SU-DHL-6 (cell line): ENCODE measurements around the gene RTF2.

ENCODE experiments used
- EZH2phosphoT487 ChIP-seq: fragments of 200-600 bp; sonication (generic), shearing (Covaris generic); conservative IDR thresholded peaks from 2 replicates; pipeline ENCODE4 v1.6.1; 2018; ENCODE audit warnings: mild to moderate bottlenecking, antibody characterized with exemption, low read length, moderate library complexity, mixed read lengths
- TF ChIP-seq, protein P1 (sequence below): fragments of 200-600 bp; sonication (generic); IDR thresholded peaks from one replicate; pipeline ENCODE4 v1.5.1; 2017; ENCODE audit warnings: antibody characterized with exemption, mild to moderate bottlenecking, low read length, moderate library complexity; ENCODE audit not compliant: insufficient read depth, poor library complexity, severe bottlenecking

GRCh38 chr20:56453352-56453751 is 15.1 kb upstream of the RTF2 start:
- TF ChIP-seq, protein P1, sequence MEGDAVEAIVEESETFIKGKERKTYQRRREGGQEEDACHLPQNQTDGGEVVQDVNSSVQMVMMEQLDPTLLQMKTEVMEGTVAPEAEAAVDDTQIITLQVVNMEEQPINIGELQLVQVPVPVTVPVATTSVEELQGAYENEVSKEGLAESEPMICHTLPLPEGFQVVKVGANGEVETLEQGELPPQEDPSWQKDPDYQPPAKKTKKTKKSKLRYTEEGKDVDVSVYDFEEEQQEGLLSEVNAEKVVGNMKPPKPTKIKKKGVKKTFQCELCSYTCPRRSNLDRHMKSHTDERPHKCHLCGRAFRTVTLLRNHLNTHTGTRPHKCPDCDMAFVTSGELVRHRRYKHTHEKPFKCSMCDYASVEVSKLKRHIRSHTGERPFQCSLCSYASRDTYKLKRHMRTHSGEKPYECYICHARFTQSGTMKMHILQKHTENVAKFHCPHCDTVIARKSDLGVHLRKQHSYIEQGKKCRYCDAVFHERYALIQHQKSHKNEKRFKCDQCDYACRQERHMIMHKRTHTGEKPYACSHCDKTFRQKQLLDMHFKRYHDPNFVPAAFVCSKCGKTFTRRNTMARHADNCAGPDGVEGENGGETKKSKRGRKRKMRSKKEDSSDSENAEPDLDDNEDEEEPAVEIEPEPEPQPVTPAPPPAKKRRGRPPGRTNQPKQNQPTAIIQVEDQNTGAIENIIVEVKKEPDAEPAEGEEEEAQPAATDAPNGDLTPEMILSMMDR, result no peak
- no peak for TF ChIP-seq EZH2phosphoT487
